Mesothelial cell of epicardium (in vitro differentiated cells): ENCODE results near the gene SPATA2L. TPM values are rescaled to one million over a fixed set of nuclear protein-coding genes. Genes with fewer than 3 reads are reported as not detected.
A peak's percentile ranks its signal among the peaks of the same experiment; 100 is the strongest.
"Not testable (repeated sequence)": the region's sequence is repeated elsewhere in the genome, so short reads cannot be mapped to it uniquely, and the experiment has no call there.

Experiments used
- DNase-seq, 2 experiments: peaks; one replicate each; pipeline ENCODE4 v3.0.0; 2021; ENCODE audit warnings: low spot score in 2 of 2; ENCODE audit not compliant: unreplicated experiment in 2 of 2
- H3K27ac Mint-ChIP-seq: 2 replicates; pipeline ENCODE4 v1.8.0; 2021; ENCODE audit warnings: mixed read lengths
- H3K27me3 Mint-ChIP-seq: 2 replicates; pipeline ENCODE4 v1.8.0; 2021; ENCODE audit warnings: low read depth, mixed read lengths
- H3K36me3 Mint-ChIP-seq: 2 replicates; pipeline ENCODE4 v1.8.0; 2021; ENCODE audit warnings: mixed read lengths
- H3K4me1 Mint-ChIP-seq: 2 replicates; pipeline ENCODE4 v1.8.0; 2021; ENCODE audit warnings: mixed read lengths
- H3K4me3 Mint-ChIP-seq: 2 replicates; pipeline ENCODE4 v1.8.0; 2021; ENCODE audit warnings: mild to moderate bottlenecking, moderate library complexity, mixed read lengths
- H3K9me3 Mint-ChIP-seq: 2 replicates; pipeline ENCODE4 v1.8.0; 2021; ENCODE audit warnings: mixed read lengths
- CTCF ChIP-seq: fragments of 200-600 bp; sonication (generic); IDR thresholded peaks from one replicate; pipeline ENCODE4 v1.5.0; 2021; ENCODE audit warnings: antibody characterized with exemption; ENCODE audit not compliant: unreplicated experiment
- total RNA-seq: library from RNA; stranded (reverse); gene quantifications from 3 replicates; pipeline ENCODE4 v1.2.1, GENCODE V29; 2021

SPATA2L gene
- total RNA-seq, 1 donor from 2014 or later = 7.5 TPM

GRCh38 chr16:89670496-89671431 lies 30.7 kb downstream of the SPATA2L start:
- Mint-ChIP-seq H3K4me1 (no peaks in the 10 kb centered on the region), H3K27ac (peak overlapping the region; percentile 26), H3K36me3 (peaks cover 9% of the 10 kb centered on the region), H3K27me3 (no peaks in the 10 kb centered on the region), H3K4me3 (no peak overlapping the region), H3K9me3 (peaks cover 7% of the 10 kb centered on the region)
- TF ChIP-seq CTCF = no peak
- no peak for DNase-seq

- no peak for TF ChIP-seq CTCF
- H3K9me3 Mint-ChIP-seq = peaks cover 7% of the 10 kb centered on the region
Observed at GRCh38 chr16:89669755-89670154, 31.8 kb downstream of the SPATA2L start.

GRCh38 chr16:89668790-89669158 lies 32.7 kb downstream of the SPATA2L start:
- H3K4me1 Mint-ChIP-seq = no peaks in the 10 kb centered on the region
- no peak overlapping the region for H3K4me3 Mint-ChIP-seq
- H3K27me3 Mint-ChIP-seq = no peaks in the 10 kb centered on the region
- DNase-seq = no peak
- peaks cover 19% of the 10 kb centered on the region for H3K36me3 Mint-ChIP-seq
- TF ChIP-seq CTCF = no peak
- H3K27ac Mint-ChIP-seq = no peak overlapping the region
- H3K9me3 Mint-ChIP-seq = peaks cover 7% of the 10 kb centered on the region

More at GRCh38 chr16:89669755-89670154, 31.8 kb downstream of the SPATA2L start:
- Mint-ChIP-seq H3K4me3 (no peak overlapping the region), H3K27me3 (no peaks in the 10 kb centered on the region), H3K27ac (no peak overlapping the region), H3K4me1 (no peaks in the 10 kb centered on the region), H3K36me3 (peaks cover 11% of the 10 kb centered on the region)
- no peak for DNase-seq

- no peak for TF ChIP-seq CTCF
- Mint-ChIP-seq H3K4me1 (no peaks in the 10 kb centered on the region), H3K27me3 (no peaks in the 10 kb centered on the region), H3K9me3 (peaks cover 7% of the 10 kb centered on the region), H3K36me3 (peaks cover 24% of the 10 kb centered on the region), H3K27ac (no peak overlapping the region), H3K4me3 (no peak overlapping the region)
- no peak for DNase-seq
Observed at GRCh38 chr16:89667633-89668032, 33.9 kb downstream of the SPATA2L start.

- not testable (repeated sequence) for H3K27me3 Mint-ChIP-seq, DNase-seq, H3K4me3 Mint-ChIP-seq, H3K27ac Mint-ChIP-seq, H3K9me3 Mint-ChIP-seq, H3K4me1 Mint-ChIP-seq
- H3K36me3 Mint-ChIP-seq = peaks cover 24% of the 10 kb centered on the region
Observed at GRCh38 chr16:89667000-89667399, 34.5 kb downstream of the SPATA2L start.

GRCh38 chr16:89664238-89664637 lies 37.3 kb downstream of the SPATA2L start:
- not testable (repeated sequence) for H3K27me3 Mint-ChIP-seq, H3K9me3 Mint-ChIP-seq, DNase-seq

More at GRCh38 chr16:89664238-89664637, 37.3 kb downstream of the SPATA2L start:
- peaks cover 42% of the 10 kb centered on the region for H3K36me3 Mint-ChIP-seq
- H3K27ac Mint-ChIP-seq, H3K4me3 Mint-ChIP-seq, H3K4me1 Mint-ChIP-seq: not testable (repeated sequence)
